Frontal cortex (tissue), 4 donors: ENCODE data around the gene CD68. TPM values are rescaled to one million over a fixed set of nuclear protein-coding genes. Genes with fewer than 3 reads are reported as not detected.

Source experiments
- DNase-seq, 2 donors: peaks; one replicate each; pipeline ENCODE4 v3.0.0; 2012; ENCODE audit warnings: low spot score in 2 of 2
- FAIRE-seq: peaks from 2 replicates; lab custom pipeline; 2012; peaks lifted over from hg19 to GRCh38; lab: Jason Lieb, UNC
- total RNA-seq: library from RNA; depleted of rRNA; stranded (reverse); fragments of >200 nt; gene quantifications from one replicate; pipeline ENCODE4 v1.2.3, GENCODE V29; 2014
- donor health status: control.
- donor health status: control.
- donor health status: control.

Gene CD68
- 1.2 TPM for total RNA-seq

- DNase-seq, result peak in 1 of 2 donors; percentile 72
- no peak for FAIRE-seq
These were observed at the start of gene CD68 for GRCh38 chr17:7579001-7579833. TSS of gene CD68 (plus strand) at chr17:7579638. CDS start at chr17:7579678, 40 bp downstream.

- DNase-seq (no peak), FAIRE-seq (no peak)
These were observed 49.2 kb upstream of the CD68 start for GRCh38 chr17:7530023-7530900.

- DNase-seq, result no peak
These were observed 41.4 kb upstream of the CD68 start for GRCh38 chr17:7538050-7538449.

GRCh38 chr17:7538891-7539545, 40.4 kb upstream of the CD68 start:
- DNase-seq (no peak), FAIRE-seq (no peak)

More at GRCh38 chr17:7538050-7538449, 41.4 kb upstream of the CD68 start:
- no peak for FAIRE-seq

GRCh38 chr17:7541074-7541621, 38.3 kb upstream of the CD68 start:
- FAIRE-seq, result no peak

GRCh38 chr17:7544911-7545310, 34.5 kb upstream of the CD68 start:
- no peak for FAIRE-seq
- DNase-seq, result no peak

More at GRCh38 chr17:7541074-7541621, 38.3 kb upstream of the CD68 start:
- no peak for DNase-seq

- FAIRE-seq (no peak), DNase-seq (peak; percentile 81)
These were observed 30.6 kb upstream of the CD68 start, which contains the start of gene TNFSF12 for GRCh38 chr17:7548585-7549400. TSS of gene TNFSF12 (plus strand) at chr17:7549058. CDS start at chr17:7549154, 96 bp downstream.

GRCh38 chr17:7549401-7550055, 29.9 kb upstream of the CD68 start:
- FAIRE-seq, result no peak

GRCh38 chr17:7550344-7550743, 29.1 kb upstream of the CD68 start:
- no peak for FAIRE-seq
- DNase-seq, result no peak

More at GRCh38 chr17:7549401-7550055, 29.9 kb upstream of the CD68 start:
- peak in 1 of 2 donors; percentile 63 for DNase-seq

GRCh38 chr17:7551396-7551795, 28.0 kb upstream of the CD68 start:
- FAIRE-seq (no peak), DNase-seq (no peak)

- no peak for FAIRE-seq
- DNase-seq, result no peak
These were observed 26.8 kb upstream of the CD68 start for GRCh38 chr17:7552621-7553051.

- DNase-seq, result no peak
- no peak for FAIRE-seq
These were observed 26.1 kb upstream of the CD68 start for GRCh38 chr17:7553356-7553755.

- DNase-seq, result no peak
- no peak for FAIRE-seq
These were observed 24.0 kb upstream of the CD68 start for GRCh38 chr17:7555320-7555948.

GRCh38 chr17:7556627-7557026, 22.8 kb upstream of the CD68 start:
- DNase-seq, result no peak
- no peak for FAIRE-seq

- FAIRE-seq (no peak), DNase-seq (no peak)
These were observed 22.2 kb upstream of the CD68 start for GRCh38 chr17:7557147-7557764.

GRCh38 chr17:7557775-7558543, 21.5 kb upstream of the CD68 start:
- DNase-seq, result peak; percentile 60 to 73
- no peak for FAIRE-seq
